B cell (primary cell): Measurements from ENCODE around the gene IGFLR1. TPM values are rescaled to one million over a fixed set of nuclear protein-coding genes. Genes with fewer than 3 reads are reported as not detected.
A peak's percentile ranks its signal among the peaks of the same experiment; 100 is the strongest.

Experiments used
- ATAC-seq: fragments of 200-7000 bp; cut with Tn5 transposase; one replicate; pipeline ENCODE4 v1.10.0; 2021; ENCODE audit warnings: low read depth, mild to moderate bottlenecking, moderate number of reproducible peaks, moderate library complexity
- CTCF ChIA-PET: fragments of 350-600 bp; sonication (Branson Sonifier 250); formaldehyde crosslinking; loops from one replicate; lab custom pipeline; 2021; ENCODE audit warnings: antibody characterized with exemption, inconsistent platforms; lab: Charles Lee
- POLR2A ChIA-PET: fragments of 350-600 bp; sonication (Branson Sonifier 250); formaldehyde crosslinking; loops from one replicate; lab custom pipeline; 2021; ENCODE audit warnings: antibody characterized with exemption; lab: Charles Lee
- DNase-seq: peaks from one replicate; pipeline ENCODE4 v3.0.0; 2013
- H2AFZ ChIP-seq: 2 replicates; pipeline ENCODE4 v1.6.1; 2012; ENCODE audit warnings: mild to moderate bottlenecking, low read depth, low read length; ENCODE audit not compliant: insufficient read depth, poor library complexity, severe bottlenecking
- H3K27ac ChIP-seq, 2 donors: 1 replicate in 1 of 2; 2 replicates in 1 of 2; pipeline ENCODE4 v1.5.1; 2012 to 2013; ENCODE audit warnings: low read length in 2 of 2, mild to moderate bottlenecking in 2 of 2, moderate library complexity in 1 of 2
- H3K27me3 ChIP-seq, 4 experiments: fragments of 200-600 bp in 1 of 4; sonication (generic) in 1 of 4; replicated peaks in 1 of 4; 1 replicate in 2 of 4; 2 replicates in 2 of 4; pipeline versions ENCODE4 v1.6.1 to v1.7.0; 2013 to 2016; ENCODE audit warnings: low read length in 3 of 4, mild to moderate bottlenecking in 2 of 4, mixed read lengths in 1 of 4, moderate library complexity in 1 of 4; ENCODE audit not compliant: insufficient read depth in 4 of 4, control insufficient read depth in 3 of 4; ENCODE audit errors: control extremely low read depth in 1 of 4
- H3K36me3 ChIP-seq, 2 experiments: replicated peaks in 1 of 2; 1 replicate in 1 of 2; 2 replicates in 1 of 2; pipeline versions ENCODE4 v1.6.1 to v1.7.1; 2013; ENCODE audit warnings: low read length in 1 of 2; ENCODE audit not compliant: insufficient read depth in 2 of 2, control insufficient read depth in 1 of 2; ENCODE audit errors: control extremely low read depth in 1 of 2, extremely low read depth in 1 of 2
- H3K4me1 ChIP-seq, 2 donors: fragments of 200-600 bp in 1 of 2; sonication (generic) in 1 of 2; 1 replicate in 1 of 2; 2 replicates in 1 of 2; pipeline versions ENCODE4 v1.5.1 to v1.6.1; 2013 to 2017; ENCODE audit warnings: low read length in 2 of 2; ENCODE audit not compliant: control insufficient read depth in 2 of 2, insufficient read depth in 2 of 2
- H3K4me2 ChIP-seq: replicated peaks from 2 replicates; pipeline ENCODE3; 2012; ENCODE audit warnings: mild to moderate bottlenecking, low read depth, low read length; ENCODE audit not compliant: poor library complexity, severe bottlenecking
- H3K4me3 ChIP-seq, 5 experiments: fragments of 200-600 bp in 1 of 5; sonication (generic) in 1 of 5; 1 replicate in 3 of 5; 2 replicates in 2 of 5; pipeline versions ENCODE4 v1.5.1 to v1.7.0; 2011 to 2016; ENCODE audit warnings: low read length in 4 of 5, mild to moderate bottlenecking in 4 of 5, low read depth in 2 of 5, control low read depth in 1 of 5, moderate library complexity in 1 of 5; ENCODE audit not compliant: insufficient read depth in 1 of 5; ENCODE audit errors: control extremely low read depth in 1 of 5, extremely low read depth in 1 of 5
- H3K79me2 ChIP-seq: fragments of 200-600 bp; sonication (generic); one replicate; pipeline ENCODE4 v1.6.0; 2016; ENCODE audit warnings: low read length; ENCODE audit not compliant: control insufficient read depth, insufficient read depth
- H3K9ac ChIP-seq: fragments of 200-600 bp; sonication (generic); 2 replicates; pipeline ENCODE4 v1.6.1; 2017; ENCODE audit warnings: mild to moderate bottlenecking, low read length, moderate library complexity
- H3K9me3 ChIP-seq, 3 donors: one replicate each; pipeline versions ENCODE4 v1.6.1 to v1.7.1; 2013; ENCODE audit warnings: low read length in 2 of 3; ENCODE audit not compliant: control insufficient read depth in 2 of 3, insufficient read depth in 1 of 3; ENCODE audit errors: control extremely low read depth in 1 of 3
- H4K20me1 ChIP-seq: 2 replicates; pipeline ENCODE4 v1.6.0; 2012; ENCODE audit warnings: mild to moderate bottlenecking, low read length; ENCODE audit not compliant: insufficient read depth, control insufficient read depth, poor library complexity, severe bottlenecking
- H3K27ac Mint-ChIP-seq: one replicate; pipeline ENCODE4 v1.8.0; 2021; ENCODE audit warnings: mixed read lengths
- H3K27me3 Mint-ChIP-seq: one replicate; pipeline ENCODE4 v1.8.0; 2021; ENCODE audit warnings: mixed read lengths
- H3K4me1 Mint-ChIP-seq: one replicate; pipeline ENCODE4 v1.8.0; 2021; ENCODE audit warnings: mixed read lengths
- H3K4me3 Mint-ChIP-seq: one replicate; pipeline ENCODE4 v1.8.0; 2021; ENCODE audit warnings: mixed read lengths
- H3K9me3 Mint-ChIP-seq: one replicate; pipeline ENCODE4 v1.8.0; 2022; ENCODE audit warnings: mixed read lengths; ENCODE audit not compliant: insufficient read depth
- EZH2 ChIP-seq: IDR thresholded peaks from 2 replicates; pipeline ENCODE4 v1.6.1; 2012; ENCODE audit warnings: borderline replicate concordance, low read depth, mild to moderate bottlenecking, moderate library complexity, low read length; ENCODE audit not compliant: insufficient read depth, poor library complexity, severe bottlenecking
- WGBS: methylation state at CpG from one replicate; pipeline ENCODE4 v1.1.5; 2013; ENCODE audit warnings: missing lambda C conversion rate; ENCODE audit not compliant: insufficient coverage; 5-methylcytosine and 5-hydroxymethylcytosine counted together
- intact Hi-C: fragments of 100-400 bp; cut with micrococcal nuclease; formaldehyde crosslinking; loops from one replicate; pipeline ENCODE4 v1.10.0; 2022
- polyA plus RNA-seq: library from polyadenylated mRNA; depleted of rRNA; stranded (reverse); fragments of >200 nt; gene quantifications from 2 replicates; pipeline ENCODE4 v1.2.3, GENCODE V29; 2012
- total RNA-seq, 2 donors: library from RNA; stranded (reverse); fragments of 120-200 nt in 1 of 2; gene quantifications; 1 replicate in 1 of 2; 2 replicates in 1 of 2; pipeline versions ENCODE4 v1.2.3 to v1.2.4, GENCODE V29; 2013 to 2022
- TF ChIP-seq, protein P1 (sequence below): fragments of 200-600 bp; IDR thresholded peaks from one replicate; pipeline ENCODE4 v1.8.0; 2022; ENCODE audit warnings: antibody characterized with exemption, mild to moderate bottlenecking

Gene IGFLR1
- total and polyA plus RNA-seq, 2 donors (not counting 1 experiment from before 2014, with no cell fraction given) = 130 to 245 TPM

DNA sequence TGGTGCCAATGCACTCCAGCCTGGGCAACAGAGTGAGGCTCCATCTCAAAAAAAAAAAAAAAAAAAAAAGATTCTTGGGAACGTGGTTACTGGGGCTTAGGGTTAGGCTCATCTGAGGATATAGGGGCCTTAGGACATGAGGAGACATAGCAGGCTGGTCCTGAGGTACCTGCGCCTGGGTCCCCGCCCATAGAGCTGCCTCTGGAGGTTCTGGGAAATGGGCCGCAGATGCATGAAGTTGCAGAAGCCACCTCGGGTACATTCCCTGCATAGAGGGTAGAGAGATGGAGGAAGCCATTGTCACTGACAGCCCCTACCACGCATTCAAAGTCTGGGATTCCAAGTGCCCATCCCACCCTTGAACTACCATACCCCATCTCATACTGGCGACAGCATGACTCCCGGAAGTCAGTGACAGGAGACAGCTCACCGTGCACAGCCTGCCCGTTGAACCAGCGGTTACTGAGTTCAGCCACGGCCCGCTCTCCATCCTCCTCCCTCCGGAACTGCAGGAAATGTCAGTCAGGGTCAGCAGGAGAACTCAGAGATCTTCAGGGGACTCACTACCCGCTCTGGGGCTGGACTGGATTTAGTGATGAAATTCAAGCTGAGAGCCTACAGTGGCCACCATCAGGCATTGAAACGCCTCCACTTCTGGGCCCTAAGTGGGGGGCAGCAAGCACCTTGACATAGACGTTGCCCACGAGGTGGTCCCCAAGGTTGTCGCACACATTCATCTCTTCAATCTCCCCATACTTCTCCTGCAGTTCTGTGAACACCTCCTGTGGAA is 1.6 kb upstream of the IGFLR1 start:
- WGBS = 89% methylated on average over 17 of the region's 19 CpGs
- H3K4me3 Mint-ChIP-seq = peak overlapping the region; percentile 94
- H3K27me3 Mint-ChIP-seq = no peaks in the 10 kb centered on the region
- peaks cover 64% of the 10 kb centered on the region for H3K79me2 ChIP-seq
- H3K27ac ChIP-seq = peak overlapping the region; percentile 98
- no peak for TF ChIP-seq EZH2
- TF ChIP-seq, protein P1, sequence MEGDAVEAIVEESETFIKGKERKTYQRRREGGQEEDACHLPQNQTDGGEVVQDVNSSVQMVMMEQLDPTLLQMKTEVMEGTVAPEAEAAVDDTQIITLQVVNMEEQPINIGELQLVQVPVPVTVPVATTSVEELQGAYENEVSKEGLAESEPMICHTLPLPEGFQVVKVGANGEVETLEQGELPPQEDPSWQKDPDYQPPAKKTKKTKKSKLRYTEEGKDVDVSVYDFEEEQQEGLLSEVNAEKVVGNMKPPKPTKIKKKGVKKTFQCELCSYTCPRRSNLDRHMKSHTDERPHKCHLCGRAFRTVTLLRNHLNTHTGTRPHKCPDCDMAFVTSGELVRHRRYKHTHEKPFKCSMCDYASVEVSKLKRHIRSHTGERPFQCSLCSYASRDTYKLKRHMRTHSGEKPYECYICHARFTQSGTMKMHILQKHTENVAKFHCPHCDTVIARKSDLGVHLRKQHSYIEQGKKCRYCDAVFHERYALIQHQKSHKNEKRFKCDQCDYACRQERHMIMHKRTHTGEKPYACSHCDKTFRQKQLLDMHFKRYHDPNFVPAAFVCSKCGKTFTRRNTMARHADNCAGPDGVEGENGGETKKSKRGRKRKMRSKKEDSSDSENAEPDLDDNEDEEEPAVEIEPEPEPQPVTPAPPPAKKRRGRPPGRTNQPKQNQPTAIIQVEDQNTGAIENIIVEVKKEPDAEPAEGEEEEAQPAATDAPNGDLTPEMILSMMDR = no peak
- H3K4me2 ChIP-seq = peak overlapping the region; percentile 87
- H3K27me3 ChIP-seq = no peaks in the 10 kb centered on the region
- DNase-seq = no peak
- peaks cover 39 to 68% of the 10 kb centered on the region in 2 donors for H3K4me1 ChIP-seq
- H3K36me3 ChIP-seq = peaks cover 0 to 9% of the 10 kb centered on the region in 2 experiments
- H3K9me3 Mint-ChIP-seq = no peaks in the 10 kb centered on the region
- peak overlapping the region; percentile 93 for H3K9ac ChIP-seq
- peak overlapping the region; percentile 98 for H3K27ac Mint-ChIP-seq
- intact Hi-C loops = loop anchor here (2.0 to 10.0 kb wide), 3 partner anchors 31 to 471 kb away; partner anchors contain the start of genes ARHGAP33, HCST, ZNF146 and ZNF565
- ChIA-PET POLR2A (interaction anchor here (0.6 to 2.3 kb wide), 4 partner anchors 13 to 96 kb away, joined by 3 to 9 read pairs (median 6); partner anchors contain the start of genes COX6B1 and HSPB6), CTCF (interaction anchor here (0.7 to 1.6 kb wide), 4 partner anchors 25 to 51 kb away, joined by 3 to 6 read pairs (median 3); no protein-coding TSS in a partner anchor)
- H3K9me3 ChIP-seq = no peaks in the 10 kb centered on the region
- peaks cover 62% of the 10 kb centered on the region for H3K4me1 Mint-ChIP-seq
- H3K4me3 ChIP-seq = peak overlapping the region; percentile 66 to 93 (median 91)
- ATAC-seq = no peak
- no peak overlapping the region for H2AFZ ChIP-seq
- H4K20me1 ChIP-seq = peaks cover 15% of the 10 kb centered on the region

DNA sequence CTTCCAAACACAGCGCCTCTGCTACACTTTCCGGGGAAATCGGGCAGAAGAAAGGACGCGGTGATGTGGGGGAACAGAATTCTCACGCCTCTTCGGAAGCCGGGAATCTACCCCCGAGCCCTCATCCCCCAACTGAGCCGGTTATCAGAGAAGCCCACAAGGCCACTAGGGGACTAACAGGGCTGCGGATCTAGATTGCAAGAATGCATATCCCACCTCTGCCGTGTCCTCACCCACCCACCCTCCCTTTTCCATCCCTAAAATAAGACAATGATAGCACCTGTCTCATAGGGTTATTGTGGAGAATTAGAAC is 1.1 kb downstream of the IGFLR1 start:
- Histone ChIP-seq H3K27me3 (no peaks in the 10 kb centered on the region), H3K9me3 (no peaks in the 10 kb centered on the region), H2AFZ (peak overlapping the region; percentile 66), H3K4me3 (peak overlapping the region; percentile 60 to 93 (median 83)), H4K20me1 (peaks cover 27% of the 10 kb centered on the region), H3K79me2 (peaks cover 46% of the 10 kb centered on the region), H3K4me2 (peak overlapping the region; percentile 100), H3K9ac (peak overlapping the region; percentile 91), H3K36me3 (peaks cover 0 to 35% of the 10 kb centered on the region in 2 experiments), H3K27ac (peak overlapping the region; percentile 73 to 96), H3K4me1 (peaks cover 38 to 70% of the 10 kb centered on the region in 2 donors)
- Mint-ChIP-seq H3K4me3 (peak overlapping the region; percentile 96), H3K27me3 (no peaks in the 10 kb centered on the region), H3K9me3 (no peaks in the 10 kb centered on the region), H3K4me1 (peaks cover 62% of the 10 kb centered on the region), H3K27ac (peak overlapping the region; percentile 92)
- intact Hi-C loops = loop anchor here (2.0 to 10.0 kb wide), 3 partner anchors 48 to 474 kb away; partner anchors contain the start of genes ZNF146 and ZNF565
- CTCF ChIA-PET = interaction anchor here (1.0 to 1.6 kb wide), 7 partner anchors 9 to 217 kb away, joined by 3 to 7 read pairs (median 4); no protein-coding TSS in a partner anchor
- WGBS = 1% methylated on average over 9 of the region's 12 CpGs
- ATAC-seq (no peak), DNase-seq (no peak)
- POLR2A ChIA-PET = interaction anchor here (0.9 to 1.5 kb wide), 8 partner anchors 9 to 159 kb away, joined by 3 to 10 read pairs (median 4); partner anchors contain the start of genes HSPB6 and NFKBID
- TF ChIP-seq, protein P1 = no peak
- TF ChIP-seq EZH2 = no peak
